Measurements from ENCODE around the gene REG1A.

The REG1A gene, protein sequence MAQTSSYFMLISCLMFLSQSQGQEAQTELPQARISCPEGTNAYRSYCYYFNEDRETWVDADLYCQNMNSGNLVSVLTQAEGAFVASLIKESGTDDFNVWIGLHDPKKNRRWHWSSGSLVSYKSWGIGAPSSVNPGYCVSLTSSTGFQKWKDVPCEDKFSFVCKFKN
- 0 reads per million in 2 donors for total RNA-seq

- no peak for DNase-seq
These were observed at the start of gene REG1A for GRCh38 chr2:79120194-79120713. REG1A (plus strand) TSS chr2:79120488; CDS start chr2:79120862, 374 bp downstream.

DNA sequence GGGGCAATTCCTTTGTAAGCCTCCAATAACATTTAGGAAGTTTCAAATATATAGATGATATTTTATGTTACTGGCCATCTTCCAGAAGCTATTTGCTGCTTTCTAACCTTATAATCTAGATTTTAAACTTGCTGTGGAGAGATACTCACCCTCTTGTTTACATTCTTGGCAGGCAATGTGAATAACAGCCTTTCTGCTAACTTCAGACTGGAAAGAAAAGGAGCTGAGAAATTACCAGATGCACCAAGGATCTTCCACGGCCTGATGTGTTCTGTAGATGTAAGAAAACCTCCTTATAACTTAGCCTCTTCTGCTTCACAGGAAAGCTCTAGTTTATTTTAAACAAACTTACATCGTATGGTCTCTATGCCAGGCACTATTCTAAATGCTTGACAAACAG, 49.2 kb upstream of the REG1A start:
- no peak for DNase-seq

- no peak for DNase-seq
These were observed 37.3 kb upstream of the REG1A start for GRCh38 chr2:79082987-79083386.

GRCh38 chr2:79083597-79084251, 36.6 kb upstream of the REG1A start:
- no peak for DNase-seq

- DNase-seq, result no peak
These were observed 35.7 kb upstream of the REG1A start for GRCh38 chr2:79084495-79085135.

DNA sequence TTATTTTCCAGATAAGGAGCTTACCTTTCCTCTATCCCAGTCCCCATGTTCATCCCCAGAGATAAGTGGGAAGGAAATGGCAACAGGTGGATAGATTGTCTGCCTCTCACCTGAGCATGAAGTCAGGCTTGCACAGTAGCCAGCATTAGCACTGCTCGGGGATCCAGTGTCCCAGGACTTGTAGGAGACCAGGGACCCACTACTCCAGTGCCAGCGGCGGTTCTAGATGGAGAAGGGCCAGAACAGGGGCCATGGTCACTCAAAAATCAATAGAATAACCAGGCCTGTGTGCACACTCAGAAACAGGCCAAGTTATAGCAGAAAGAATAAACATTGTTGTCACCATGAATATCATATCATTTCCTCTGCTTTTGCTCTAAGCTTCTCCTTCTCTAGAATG, 34.9 kb upstream of the REG1A start:
- DNase-seq, result no peak

DNA sequence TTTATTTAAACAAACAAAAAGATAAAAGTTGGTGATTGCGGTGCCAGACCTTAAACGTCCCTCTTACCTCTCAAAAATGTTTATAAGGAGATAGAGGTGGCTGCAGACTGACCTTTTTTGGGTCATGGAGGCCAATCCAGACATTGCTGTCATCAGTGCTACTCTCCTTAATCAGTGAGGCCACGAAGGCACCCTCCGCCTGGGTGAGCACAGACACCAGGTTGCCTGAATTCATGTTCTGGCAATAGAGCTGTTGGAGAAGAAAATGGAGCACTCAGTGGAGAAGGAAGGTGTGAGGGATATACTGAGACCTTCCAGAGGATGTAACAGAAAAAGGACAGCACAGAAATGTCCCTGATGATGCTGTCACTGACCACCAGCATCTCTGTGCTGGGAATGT, 34.0 kb upstream of the REG1A start:
- DNase-seq, result no peak

GRCh38 chr2:79087785-79088364, 32.4 kb upstream of the REG1A start, which contains the start of gene REG1B:
REG1B (minus strand) TSS chr2:79087993; CDS start chr2:79087612, 381 bp downstream.
- DNase-seq, result no peak

GRCh38 chr2:79090693-79091092, 29.6 kb upstream of the REG1A start:
- no peak for DNase-seq

DNA sequence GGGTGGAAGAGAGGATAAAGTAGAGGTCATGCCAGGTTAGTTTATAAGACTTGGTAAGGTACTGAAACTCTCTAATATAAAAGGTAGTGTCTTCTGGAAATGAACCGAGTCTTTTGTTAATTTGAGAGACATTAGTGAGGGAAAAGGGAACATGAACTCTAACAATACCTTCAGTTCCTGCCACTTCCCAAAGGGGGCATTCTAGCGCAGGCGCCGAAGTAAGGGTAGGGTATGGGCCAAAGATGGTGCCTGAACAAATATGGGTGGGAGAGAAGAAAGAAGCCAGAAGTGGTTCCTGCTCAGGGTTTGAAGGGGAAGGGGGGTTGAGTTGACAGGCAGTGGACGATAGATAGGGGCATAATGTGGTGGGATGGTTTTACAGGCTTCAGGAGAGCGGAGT, 22.4 kb upstream of the REG1A start:
- no peak for DNase-seq

DNA sequence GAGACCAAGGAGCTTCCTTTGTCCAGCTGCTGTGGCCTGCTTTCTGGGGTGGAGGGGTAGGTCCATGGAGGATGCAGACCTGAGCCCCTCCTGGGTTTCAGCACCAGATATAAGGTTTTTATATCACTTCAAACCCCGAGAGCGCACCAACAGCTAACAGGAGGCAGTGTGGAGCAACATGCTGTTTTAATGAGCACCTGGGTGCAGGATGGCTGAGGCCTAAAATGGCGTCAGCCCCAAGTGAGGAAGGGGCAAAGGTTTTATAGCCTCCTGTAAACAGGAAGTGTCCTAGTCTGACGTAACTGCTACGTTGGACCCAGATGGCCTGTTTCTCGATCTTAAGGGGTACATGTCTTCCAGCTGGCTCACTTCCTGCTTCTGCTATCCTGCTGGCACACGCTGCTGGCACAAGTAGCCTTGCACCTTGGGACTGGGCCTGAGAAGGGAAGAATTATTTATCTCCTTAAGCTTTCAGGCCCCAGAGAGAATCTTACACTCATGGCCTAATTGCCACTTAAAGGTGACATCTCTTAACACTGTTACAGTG, 21.1 kb upstream of the REG1A start:
- DNase-seq, result no peak

- no peak for DNase-seq
These were observed 20.0 kb upstream of the REG1A start for GRCh38 chr2:79100285-79100684.

DNA sequence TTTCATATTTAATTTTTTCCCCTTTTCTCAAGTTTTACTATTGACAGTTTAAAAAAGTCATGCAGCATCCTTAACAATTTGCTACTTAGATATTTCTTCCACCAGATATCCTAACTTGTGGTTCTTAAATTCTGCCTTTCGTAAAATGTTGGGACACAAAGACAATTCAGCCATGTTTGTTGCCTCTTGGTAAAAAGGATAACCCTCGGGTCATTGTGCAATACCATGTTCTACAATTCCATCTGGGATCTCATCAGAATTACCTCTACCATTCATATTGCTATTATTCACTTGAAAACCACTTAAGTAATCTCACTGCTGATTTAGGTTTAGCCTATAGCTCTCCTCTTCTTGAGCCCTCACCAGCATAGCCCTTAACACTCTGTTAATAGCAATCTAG, 19.3 kb upstream of the REG1A start:
- DNase-seq, result no peak

- no peak for DNase-seq
These were observed 17.1 kb upstream of the REG1A start for GRCh38 chr2:79103214-79103613.

DNA sequence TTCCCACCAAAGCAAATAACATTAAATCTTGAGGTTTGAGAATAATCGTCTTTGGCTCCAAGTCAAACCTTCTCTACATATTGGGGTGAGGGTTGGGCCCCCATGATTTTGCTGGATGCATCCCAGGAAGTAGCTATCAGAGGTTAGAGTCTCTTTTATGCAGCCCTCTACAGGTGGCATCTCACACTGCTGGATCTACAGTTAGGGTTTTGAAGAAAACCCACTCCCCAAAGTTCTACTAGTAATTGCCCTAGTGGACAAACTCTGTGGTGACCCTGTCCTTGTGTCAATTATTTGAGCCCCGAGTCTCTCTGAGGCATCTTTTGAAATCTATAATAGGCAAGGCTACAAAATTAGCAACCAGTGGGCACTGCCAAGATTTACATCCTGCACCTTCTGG, 15.0 kb upstream of the REG1A start:
- no peak for DNase-seq

GRCh38 chr2:79112269-79112668, 8.0 kb upstream of the REG1A start:
- DNase-seq, result no peak

GRCh38 chr2:79114797-79115494, 5.3 kb upstream of the REG1A start:
- DNase-seq, result no peak

- DNase-seq, result no peak
These were observed 3.0 kb upstream of the REG1A start for GRCh38 chr2:79116997-79117928.

DNA sequence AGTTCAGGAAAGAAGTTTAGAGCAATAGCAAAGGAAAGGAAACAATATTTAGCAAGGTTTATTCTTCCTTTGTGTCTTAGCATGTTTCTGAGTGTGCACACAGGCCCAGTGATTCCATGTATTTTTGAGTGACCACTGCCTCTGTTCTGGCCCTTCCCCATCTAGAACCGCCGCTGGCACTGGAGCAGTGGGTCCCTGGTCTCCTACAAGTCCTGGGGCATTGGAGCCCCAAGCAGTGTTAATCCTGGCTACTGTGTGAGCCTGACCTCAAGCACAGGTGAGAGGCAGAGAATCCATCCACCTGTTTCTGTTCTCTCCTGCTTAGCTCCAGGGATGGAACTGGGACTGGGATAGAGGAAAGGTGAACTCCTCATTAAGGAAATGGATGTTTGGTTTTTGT, 2.4 kb downstream of the REG1A start:
- DNase-seq, result no peak

- DNase-seq, result no peak
These were observed 4.8 kb downstream of the REG1A start for GRCh38 chr2:79124907-79125720.

DNA sequence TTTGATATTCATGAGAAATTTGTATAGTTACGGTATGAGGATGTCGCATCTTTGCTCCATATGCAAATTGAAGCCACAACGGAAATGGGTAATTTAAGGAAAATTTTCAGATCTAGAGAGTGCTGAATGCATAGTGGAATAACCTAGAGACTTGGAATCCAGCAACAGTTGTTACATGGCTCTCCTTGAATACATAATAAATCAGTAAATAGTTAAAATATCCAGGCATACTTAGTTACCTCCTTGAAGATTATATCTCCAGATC, 5.4 kb downstream of the REG1A start:
- no peak for DNase-seq

Data from T-helper 2 cell (primary cell).